PC-9 (cell line): Measurements from ENCODE around the gene SCAPER.

Experiments used
- EZH2 ChIP-seq: fragments of 200-600 bp; sonication (generic); IDR thresholded peaks from 2 replicates; pipeline ENCODE4 v1.8.0; 2017; ENCODE audit warnings: antibody characterized with exemption, low read depth
- TF ChIP-seq, protein P1 (sequence below): fragments of 200-600 bp; sonication (generic); conservative IDR thresholded peaks from 2 replicates; pipeline ENCODE4 v1.6.1; 2017; ENCODE audit warnings: mixed run types, antibody characterized with exemption, mild to moderate bottlenecking, moderate library complexity

GRCh38 chr15:76321602-76322001, 583.5 kb downstream of the SCAPER start:
- TF ChIP-seq, protein P1, sequence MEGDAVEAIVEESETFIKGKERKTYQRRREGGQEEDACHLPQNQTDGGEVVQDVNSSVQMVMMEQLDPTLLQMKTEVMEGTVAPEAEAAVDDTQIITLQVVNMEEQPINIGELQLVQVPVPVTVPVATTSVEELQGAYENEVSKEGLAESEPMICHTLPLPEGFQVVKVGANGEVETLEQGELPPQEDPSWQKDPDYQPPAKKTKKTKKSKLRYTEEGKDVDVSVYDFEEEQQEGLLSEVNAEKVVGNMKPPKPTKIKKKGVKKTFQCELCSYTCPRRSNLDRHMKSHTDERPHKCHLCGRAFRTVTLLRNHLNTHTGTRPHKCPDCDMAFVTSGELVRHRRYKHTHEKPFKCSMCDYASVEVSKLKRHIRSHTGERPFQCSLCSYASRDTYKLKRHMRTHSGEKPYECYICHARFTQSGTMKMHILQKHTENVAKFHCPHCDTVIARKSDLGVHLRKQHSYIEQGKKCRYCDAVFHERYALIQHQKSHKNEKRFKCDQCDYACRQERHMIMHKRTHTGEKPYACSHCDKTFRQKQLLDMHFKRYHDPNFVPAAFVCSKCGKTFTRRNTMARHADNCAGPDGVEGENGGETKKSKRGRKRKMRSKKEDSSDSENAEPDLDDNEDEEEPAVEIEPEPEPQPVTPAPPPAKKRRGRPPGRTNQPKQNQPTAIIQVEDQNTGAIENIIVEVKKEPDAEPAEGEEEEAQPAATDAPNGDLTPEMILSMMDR, result no peak
- TF ChIP-seq EZH2, result no peak
